ENCODE results near the gene SRP54.

DNA sequence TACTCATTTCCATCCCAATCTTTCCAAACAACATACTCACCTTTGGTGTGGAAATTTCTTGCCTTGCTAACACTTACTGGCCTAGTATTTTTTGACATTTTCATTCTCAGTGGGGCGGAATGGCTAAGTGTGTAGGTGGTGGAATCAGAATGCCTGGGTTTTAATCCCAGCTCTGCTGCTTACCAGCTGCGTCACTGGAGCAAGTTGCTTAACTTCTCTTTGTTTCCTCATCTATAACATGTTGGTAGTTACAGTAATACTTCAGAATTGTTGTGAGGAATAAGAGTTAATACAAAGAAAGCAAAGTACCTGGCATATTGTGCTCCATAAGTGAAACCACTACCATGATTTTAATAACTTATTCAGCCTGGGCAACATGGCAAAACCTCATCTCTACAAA is 60.3 kb downstream of the SRP54 start:
- TF ChIP-seq EZH2phosphoT487 (IDR thresholded peaks at IDR 0.05; ENCODE audit: borderline replicate concordance, low read length) (no peak), EZH2 (IDR thresholded peaks at IDR 0.05; ENCODE audit: low read length, unreplicated experiment) (no peak)
- TF ChIP-seq, protein P1, sequence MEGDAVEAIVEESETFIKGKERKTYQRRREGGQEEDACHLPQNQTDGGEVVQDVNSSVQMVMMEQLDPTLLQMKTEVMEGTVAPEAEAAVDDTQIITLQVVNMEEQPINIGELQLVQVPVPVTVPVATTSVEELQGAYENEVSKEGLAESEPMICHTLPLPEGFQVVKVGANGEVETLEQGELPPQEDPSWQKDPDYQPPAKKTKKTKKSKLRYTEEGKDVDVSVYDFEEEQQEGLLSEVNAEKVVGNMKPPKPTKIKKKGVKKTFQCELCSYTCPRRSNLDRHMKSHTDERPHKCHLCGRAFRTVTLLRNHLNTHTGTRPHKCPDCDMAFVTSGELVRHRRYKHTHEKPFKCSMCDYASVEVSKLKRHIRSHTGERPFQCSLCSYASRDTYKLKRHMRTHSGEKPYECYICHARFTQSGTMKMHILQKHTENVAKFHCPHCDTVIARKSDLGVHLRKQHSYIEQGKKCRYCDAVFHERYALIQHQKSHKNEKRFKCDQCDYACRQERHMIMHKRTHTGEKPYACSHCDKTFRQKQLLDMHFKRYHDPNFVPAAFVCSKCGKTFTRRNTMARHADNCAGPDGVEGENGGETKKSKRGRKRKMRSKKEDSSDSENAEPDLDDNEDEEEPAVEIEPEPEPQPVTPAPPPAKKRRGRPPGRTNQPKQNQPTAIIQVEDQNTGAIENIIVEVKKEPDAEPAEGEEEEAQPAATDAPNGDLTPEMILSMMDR (conservative IDR thresholded peaks at IDR 0.05; ENCODE audit: low read depth, low read length), result no peak
